Choroid plexus epithelial cell (primary cell): ENCODE measurements around the gene PAGE4.

ENCODE experiments used
- DNase-seq: peaks from one replicate; pipeline ENCODE4 v3.0.0-alpha.2; 2010; ENCODE audit warnings: low read depth
- H3K4me3 ChIP-seq: 2 replicates; pipeline ENCODE4 v1.5.1; 2011; ENCODE audit warnings: low read depth, mild to moderate bottlenecking, control low read depth, low read length, moderate library complexity
- TF ChIP-seq, protein P1 (sequence below): conservative IDR thresholded peaks from 2 replicates; pipeline ENCODE4 v1.5.1; 2011; ENCODE audit warnings: low read depth, mild to moderate bottlenecking, control low read depth, inconsistent platforms, low read length, moderate library complexity

The PAGE4 gene

DNA sequence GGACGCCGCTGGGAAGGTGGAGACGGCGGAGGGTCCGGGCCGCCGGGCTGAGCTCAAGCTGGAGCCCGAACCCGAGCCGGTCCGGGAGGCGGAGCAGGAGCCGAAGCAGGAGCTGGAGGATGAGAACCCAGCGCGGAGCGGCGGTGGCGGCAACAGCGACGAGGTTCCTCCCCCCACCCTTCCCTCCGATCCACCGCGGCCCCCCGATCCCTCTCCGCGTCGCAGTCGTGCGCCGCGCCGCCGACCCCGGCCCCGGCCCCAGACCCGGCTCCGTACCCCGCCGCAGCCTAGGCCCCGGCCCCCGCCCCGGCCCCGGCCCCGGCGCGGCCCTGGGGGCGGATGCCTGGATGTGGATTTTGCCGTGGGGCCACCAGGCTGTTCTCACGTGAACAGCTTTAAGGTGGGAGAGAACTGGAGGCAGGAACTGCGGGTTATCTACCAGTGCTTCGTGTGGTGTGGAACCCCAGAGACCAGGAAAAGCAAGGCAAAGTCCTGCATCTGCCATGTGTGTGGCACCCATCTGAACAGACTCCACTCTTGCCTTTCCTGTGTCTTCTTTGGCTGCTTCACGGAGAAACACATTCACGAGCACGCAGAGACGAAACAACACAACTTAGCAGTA, 50.7 kb downstream of the PAGE4 start:
- DNase-seq, result peak; percentile 7
- TF ChIP-seq, protein P1, sequence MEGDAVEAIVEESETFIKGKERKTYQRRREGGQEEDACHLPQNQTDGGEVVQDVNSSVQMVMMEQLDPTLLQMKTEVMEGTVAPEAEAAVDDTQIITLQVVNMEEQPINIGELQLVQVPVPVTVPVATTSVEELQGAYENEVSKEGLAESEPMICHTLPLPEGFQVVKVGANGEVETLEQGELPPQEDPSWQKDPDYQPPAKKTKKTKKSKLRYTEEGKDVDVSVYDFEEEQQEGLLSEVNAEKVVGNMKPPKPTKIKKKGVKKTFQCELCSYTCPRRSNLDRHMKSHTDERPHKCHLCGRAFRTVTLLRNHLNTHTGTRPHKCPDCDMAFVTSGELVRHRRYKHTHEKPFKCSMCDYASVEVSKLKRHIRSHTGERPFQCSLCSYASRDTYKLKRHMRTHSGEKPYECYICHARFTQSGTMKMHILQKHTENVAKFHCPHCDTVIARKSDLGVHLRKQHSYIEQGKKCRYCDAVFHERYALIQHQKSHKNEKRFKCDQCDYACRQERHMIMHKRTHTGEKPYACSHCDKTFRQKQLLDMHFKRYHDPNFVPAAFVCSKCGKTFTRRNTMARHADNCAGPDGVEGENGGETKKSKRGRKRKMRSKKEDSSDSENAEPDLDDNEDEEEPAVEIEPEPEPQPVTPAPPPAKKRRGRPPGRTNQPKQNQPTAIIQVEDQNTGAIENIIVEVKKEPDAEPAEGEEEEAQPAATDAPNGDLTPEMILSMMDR, result no peak
- H3K4me3 ChIP-seq, result peak overlapping the region; percentile 65

DNA sequence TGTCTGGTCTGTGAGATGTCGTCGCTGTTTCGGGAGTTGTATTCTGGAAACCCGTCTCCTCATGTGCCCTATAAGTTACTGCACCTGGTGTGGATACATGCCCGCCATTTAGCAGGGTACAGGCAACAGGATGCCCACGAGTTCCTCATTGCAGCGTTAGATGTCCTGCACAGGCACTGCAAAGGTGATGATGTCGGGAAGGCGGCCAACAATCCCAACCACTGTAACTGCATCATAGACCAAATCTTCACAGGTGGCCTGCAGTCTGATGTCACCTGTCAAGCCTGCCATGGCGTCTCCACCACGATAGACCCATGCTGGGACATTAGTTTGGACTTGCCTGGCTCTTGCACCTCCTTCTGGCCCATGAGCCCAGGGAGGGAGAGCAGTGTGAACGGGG, 51.6 kb downstream of the PAGE4 start:
- TF ChIP-seq, protein P1, result no peak
- no peak for DNase-seq
- no peak overlapping the region for H3K4me3 ChIP-seq
